GM12878 (cell line): ENCODE measurements around the gene TMEM86A. TPM values are rescaled to one million over a fixed set of nuclear protein-coding genes. Genes with fewer than 3 reads are reported as not detected.

ENCODE experiments used
- ATAC-seq: fragments of 200-7000 bp; cut with Tn5 transposase; 3 replicates; pipeline ENCODE4 v1.9.1; 2020; ENCODE audit warnings: mild to moderate bottlenecking, moderate library complexity
- BruUV-seq: library from RNA; stranded (reverse); fragments of 400-500 nt; replicated peaks from 2 replicates; lab custom pipeline; 2021; lab: Mats Ljungman, UMichigan
- CTCF ChIA-PET: fragments of 300-600 bp; sonication (Branson Sonifier 250); formaldehyde crosslinking; extraction: SDS; loops from one replicate; lab custom pipeline; 2021; ENCODE audit warnings: inconsistent platforms; lab: Yijun Ruan, JAX
- POLR2A ChIA-PET: fragments of 350-600 bp; formaldehyde crosslinking; extraction: SDS; loops from one replicate; lab custom pipeline; 2021; ENCODE audit warnings: inconsistent platforms; lab: Charles Lee
- RAD21 ChIA-PET: fragments of 300-600 bp; sonication (Branson Sonifier 250); formaldehyde crosslinking; loops from one replicate; lab custom pipeline; 2023; ENCODE audit warnings: antibody characterized with exemption; ENCODE audit not compliant: unreplicated experiment; lab: Charles Lee
- SMC1A ChIA-PET: fragments of 300-600 bp; sonication (Branson Sonifier 250); formaldehyde crosslinking; loops from one replicate; lab custom pipeline; 2023; ENCODE audit not compliant: unreplicated experiment, uncharacterized antibody; lab: Charles Lee
- DNase-seq: peaks from one replicate; pipeline ENCODE4 v3.0.0-alpha.2; 2011; ENCODE audit warnings: low read depth, low spot score
- FAIRE-seq: peaks from 3 replicates; lab custom pipeline; 2011; peaks lifted over from hg19 to GRCh38; lab: Jason Lieb, UNC
- H2AFZ ChIP-seq: 2 replicates; pipeline ENCODE4 v1.6.0; 2011; ENCODE audit warnings: low read depth, low read length, control low read depth; ENCODE audit not compliant: control insufficient read depth
- H3K27ac ChIP-seq: 2 replicates; pipeline ENCODE4 v1.5.1; 2011; ENCODE audit warnings: control low read depth; ENCODE audit not compliant: control insufficient read depth, insufficient read depth
- H3K27me3 ChIP-seq, 2 experiments: replicated peaks in 1 of 2; 2 replicates each; pipeline versions ENCODE4 v1.6.0 to v1.6.1; 2011; ENCODE audit warnings: low read length in 1 of 2; ENCODE audit not compliant: control insufficient read depth in 2 of 2, insufficient read depth in 2 of 2
- H3K36me3 ChIP-seq, 2 experiments: 2 replicates each; pipeline ENCODE4 v1.5.1; 2011; ENCODE audit warnings: low read length in 1 of 2; ENCODE audit not compliant: control insufficient read depth in 2 of 2, insufficient read depth in 2 of 2
- H3K4me1 ChIP-seq: 2 replicates; pipeline ENCODE4 v1.6.1; 2011; ENCODE audit warnings: mild to moderate bottlenecking, low read length, moderate library complexity, mixed read lengths; ENCODE audit not compliant: control insufficient read depth, insufficient read depth
- H3K4me2 ChIP-seq: 2 replicates; pipeline ENCODE4 v1.6.0; 2011; ENCODE audit warnings: control low read depth; ENCODE audit not compliant: control insufficient read depth, insufficient read depth
- H3K4me3 ChIP-seq: fragments of 200-600 bp; sonication (generic); 2 replicates; pipeline ENCODE4 v1.5.1; 2016
- H3K79me2 ChIP-seq: 2 replicates; pipeline ENCODE4 v1.6.0; 2011; ENCODE audit warnings: low read length; ENCODE audit not compliant: control insufficient read depth, insufficient read depth
- H3K9ac ChIP-seq: 2 replicates; pipeline ENCODE4 v1.8.0; 2011; ENCODE audit warnings: low read length, control low read depth, mixed read lengths; ENCODE audit not compliant: control insufficient read depth, insufficient read depth
- H3K9me3 ChIP-seq: replicated peaks from 3 replicates; pipeline ENCODE4 v1.5.1; 2011; ENCODE audit warnings: mild to moderate bottlenecking, low read length; ENCODE audit not compliant: control insufficient read depth, insufficient read depth
- H4K20me1 ChIP-seq: 2 replicates; pipeline ENCODE4 v1.6.0; 2011; ENCODE audit not compliant: control insufficient read depth, insufficient read depth
- FOXK2 ChIP-seq: fragments of 450-650 bp; IDR thresholded peaks from 2 replicates; pipeline ENCODE4 v1.6.1; 2017; ENCODE audit warnings: mild to moderate bottlenecking, moderate library complexity
- NFIC ChIP-seq: IDR thresholded peaks from 2 replicates; pipeline ENCODE4 v1.6.1; 2012; ENCODE audit warnings: low read depth, mild to moderate bottlenecking, inconsistent platforms, low read length, moderate library complexity
- PML ChIP-seq: IDR thresholded peaks from 2 replicates; pipeline ENCODE4 v1.6.1; 2012; ENCODE audit warnings: low read length, inconsistent platforms
- TCF12 ChIP-seq: IDR thresholded peaks from 2 replicates; pipeline ENCODE4 v1.6.1; 2011; ENCODE audit warnings: low read depth, mild to moderate bottlenecking, low read length
- YY1 ChIP-seq: IDR thresholded peaks from 2 replicates; pipeline ENCODE4 v1.6.1; 2011; ENCODE audit warnings: low read depth, mild to moderate bottlenecking, low read length
- ZNF207 ChIP-seq: fragments of 450-650 bp; IDR thresholded peaks from 2 replicates; pipeline ENCODE4 v1.6.1; 2014; ENCODE audit warnings: antibody characterized with exemption, mild to moderate bottlenecking, borderline replicate concordance
- WGBS: methylation state at CpG from one replicate; pipeline ENCODE4 v1.1.6; 2016; ENCODE audit warnings: low lambda C conversion rate; ENCODE audit not compliant: insufficient replicate concordance, insufficient coverage; ENCODE audit errors: missing lambda C conversion rate; 5-methylcytosine and 5-hydroxymethylcytosine counted together
- in situ Hi-C: fragments of 300-500 bp; cut with MboI; formaldehyde crosslinking; loops from 9 replicates; pipeline ENCODE4 v1.14.3; 2018; ENCODE audit warnings: mixed read lengths
- intact Hi-C: fragments of 100-400 bp; cut with micrococcal nuclease; formaldehyde crosslinking; loops from one replicate; pipeline ENCODE4 v1.14.2; 2022; ENCODE audit not compliant: unreplicated experiment
- polyA plus RNA-seq, 11 experiments: library from polyadenylated mRNA; depleted of rRNA in 4 of 11; unstranded in 6 of 11; stranded (reverse) in 5 of 11; fragments of >200 nt; fragmentation: Nextera tagmentation in 4 of 11; fragmentation: Illumina TruSeq in 1 of 11; extraction: Ambion mirVana in 4 of 11; extraction: Trizol in 1 of 11; gene quantifications; 1 replicate in 1 of 11; 2 replicates in 10 of 11; pipeline versions ENCODE4 v1.2.1 to v1.2.3, GENCODE V29; 2011 to 2016; ENCODE audit warnings: inconsistent platforms in 2 of 11, missing spikeins in 2 of 11, low read depth in 1 of 11
- total RNA-seq, 4 experiments: library from RNA; depleted of rRNA in 3 of 4; stranded (reverse); fragments of >200 nt in 3 of 4; fragmentation: Illumina TruSeq in 1 of 4; extraction: Trizol in 1 of 4; gene quantifications; 2 replicates each; pipeline versions ENCODE4 v1.2.1 to v1.2.3, GENCODE V29; 2013 to 2021
- TF ChIP-seq, protein P1 (sequence below): IDR thresholded peaks from 2 replicates; pipeline ENCODE4 v1.6.1; 2011; ENCODE audit warnings: borderline replicate concordance, low read depth, mild to moderate bottlenecking, moderate library complexity, low read length; ENCODE audit not compliant: insufficient read depth, poor library complexity, severe bottlenecking

TMEM86A gene
- total and polyA plus RNA-seq, 10 of the 15 experiments (the other 5 are each of a cell fraction or from before 2014, with no cell fraction given): 0.01 to 0.11 (median 0.06) TPM; not detected in 7

GRCh38 chr11:18715476-18715875 lies 16.9 kb downstream of the TMEM86A start:
- Histone ChIP-seq H3K4me1 (0 out of 2 replicates have a peak, but pooled peaks cover 1% of the 10 kb centered on the region), H3K4me2 (no peak overlapping the region), H3K9ac (no peak overlapping the region), H3K9me3 (no peaks in the 10 kb centered on the region), H3K27me3 (no peaks in the 10 kb centered on the region; a peak in 3 of 4 replicates), H3K27ac (no peak overlapping the region), H2AFZ (no peak overlapping the region)
- FAIRE-seq: no peak
- no peak for DNase-seq
- RAD21 ChIA-PET: interaction anchor here (1.3 kb wide), 1 partner anchor 82 kb away, joined by 4 read pairs; the partner anchor contains the start of gene SPTY2D1
- intact Hi-C loops: no loop called here
- no peak for TF ChIP-seq YY1
- TF ChIP-seq PML: no peak
- no peak for TF ChIP-seq TCF12
- TF ChIP-seq, protein P1, sequence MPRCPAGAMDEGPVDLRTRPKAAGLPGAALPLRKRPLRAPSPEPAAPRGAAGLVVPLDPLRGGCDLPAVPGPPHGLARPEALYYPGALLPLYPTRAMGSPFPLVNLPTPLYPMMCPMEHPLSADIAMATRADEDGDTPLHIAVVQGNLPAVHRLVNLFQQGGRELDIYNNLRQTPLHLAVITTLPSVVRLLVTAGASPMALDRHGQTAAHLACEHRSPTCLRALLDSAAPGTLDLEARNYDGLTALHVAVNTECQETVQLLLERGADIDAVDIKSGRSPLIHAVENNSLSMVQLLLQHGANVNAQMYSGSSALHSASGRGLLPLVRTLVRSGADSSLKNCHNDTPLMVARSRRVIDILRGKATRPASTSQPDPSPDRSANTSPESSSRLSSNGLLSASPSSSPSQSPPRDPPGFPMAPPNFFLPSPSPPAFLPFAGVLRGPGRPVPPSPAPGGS: no peak
- TF ChIP-seq FOXK2: no peak
- no peak for TF ChIP-seq NFIC
- no peak for TF ChIP-seq ZNF207
- TF ChIP-seq, all 136 proteins: peak for 0
- ChIA-PET POLR2A (no interaction called here), SMC1A (no interaction called here), CTCF (interaction anchor here (0.6 to 1.5 kb wide), 5 partner anchors 9 to 600 kb away, joined by 3 to 5 read pairs (median 3); no protein-coding TSS in a partner anchor)
- 49% methylated on average over 7 of the region's 7 CpGs for WGBS
- in situ Hi-C loops: no loop called here
- Histone ChIP-seq H3K79me2 (no peaks in the 10 kb centered on the region), H3K36me3 (no peaks in the 10 kb centered on the region), H3K4me3 (no peak overlapping the region), H4K20me1 (no peaks in the 10 kb centered on the region)
- BruUV-seq: no TSS peak
- no peak for ATAC-seq
